ENCODE data around the gene AKAP1. TPM values are rescaled to one million over a fixed set of nuclear protein-coding genes. Genes with fewer than 3 reads are reported as not detected.

Gene AKAP1
- total and polyA plus RNA-seq, 2 of the 8 experiments (the other 6 are each of a cell fraction or from before 2014, with no cell fraction given), result 120 to 156 TPM

DNA sequence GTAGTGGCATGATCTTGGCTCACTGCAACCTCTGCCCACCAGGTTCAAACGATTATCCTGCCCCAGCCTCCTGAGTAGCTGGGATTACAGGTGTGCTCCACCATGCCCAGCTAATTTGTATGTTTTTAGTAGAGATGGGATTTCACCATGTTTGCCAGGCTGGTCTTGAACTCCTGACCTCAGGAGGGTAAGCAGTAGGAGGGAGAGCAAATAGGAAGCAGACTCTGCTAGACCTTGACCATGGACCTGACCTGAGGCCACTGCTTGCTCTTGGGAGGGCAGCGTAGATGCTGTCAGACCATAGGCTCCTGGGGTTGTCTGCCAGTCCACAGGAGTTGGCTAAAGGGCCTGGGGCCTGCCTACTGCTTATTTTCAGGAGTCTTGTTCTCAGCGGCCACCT is 28.6 kb downstream of the AKAP1 start:
- H3K23ac ChIP-seq (ENCODE audit: insufficient read length), result no peak overlapping the region
- no peak overlapping the region for H3K18ac ChIP-seq (ENCODE audit: extremely low read depth, low read length)
- no peak overlapping the region for H3K4me3 ChIP-seq (ENCODE audit: extremely low read depth in 1 of 4, insufficient read depth in 2 of 4, low read depth in 3 of 4, low read length in 4 of 4)
- ChIA-PET POLR2A (ENCODE audit: partially characterized antibody) (interaction anchor here (0.7 to 1.0 kb wide), 2 partner anchors 13 to 16 kb away, joined by 3 to 4 read pairs; no protein-coding TSS in a partner anchor), CTCF (ENCODE audit: partially characterized antibody) (interaction anchor here (0.6 to 4.6 kb wide), 27 partner anchors 8 to 987 kb away, joined by 3 to 30 read pairs (median 4); no protein-coding TSS in a partner anchor)
- H3K9ac ChIP-seq (replicated peaks in 1 of 4; ENCODE audit: extremely low read depth in 1 of 4, low read depth in 3 of 4, low read length in 3 of 4), result no peak overlapping the region
- no peak overlapping the region for H2AK5ac ChIP-seq (ENCODE audit: low read depth, low read length)
- H4K8ac ChIP-seq (ENCODE audit: extremely low read depth, insufficient read depth, low read length), result no peak overlapping the region
- H3K56ac ChIP-seq (replicated peaks; ENCODE audit: insufficient read length, low read depth, low read length), result no peak overlapping the region
- H4K5ac ChIP-seq (ENCODE audit: insufficient read length, low read depth, low read length), result no peak overlapping the region
- no peaks in the 10 kb centered on the region for H3K23me2 ChIP-seq (ENCODE audit: low read depth, low read length)
- FAIRE-seq (no peak), DNase-seq (ENCODE audit: low read depth in 1 of 2, low spot score in 2 of 2) (no peak)
- no peaks in the 10 kb centered on the region for H3K9me3 ChIP-seq (ENCODE audit: insufficient read depth in 2 of 2, low read depth in 1 of 2, low read length in 1 of 2)
- peaks cover 0 to 15% (median 10%) of the 10 kb centered on the region in 4 experiments; a peak in 5 of 7 replicates for H3K4me1 ChIP-seq (replicated peaks in 1 of 4; ENCODE audit: control insufficient read depth in 3 of 4, insufficient read depth in 4 of 4, low read length in 3 of 4)
- WGBS, 2 experiments (ENCODE audit: extremely low coverage in 1 of 2, insufficient coverage in 1 of 2, insufficient read length in 1 of 2, insufficient replicate concordance in 2 of 2, low coverage in 1 of 2, low lambda C conversion rate in 2 of 2, missing lambda C conversion rate in 1 of 2), result 83% methylated on average over 3 of the region's 3 CpGs; no CpG with 5 or more reads in 1 of the 2 experiments
- H3K27ac ChIP-seq (ENCODE audit: low read depth, low read length), result no peak overlapping the region
- peaks cover 34 to 68% (median 46%) of the 10 kb centered on the region in 4 experiments for H3K36me3 ChIP-seq (ENCODE audit: control insufficient read depth in 2 of 4, insufficient read depth in 4 of 4, low read length in 3 of 4)
- H3K4me2 ChIP-seq (ENCODE audit: insufficient read depth in 1 of 2, low read depth in 2 of 2, low read length in 2 of 2), result no peak overlapping the region
- no peak overlapping the region for H2BK12ac ChIP-seq (ENCODE audit: low read depth, low read length)
- peaks cover 3 to 12% of the 10 kb centered on the region in 2 experiments for H4K20me1 ChIP-seq (replicated peaks in 1 of 2; ENCODE audit: control insufficient read depth in 1 of 2, insufficient read depth in 2 of 2, low read length in 2 of 2)
- peak overlapping the region; percentile 66; the same call in 1 of the 2 replicates for H2BK20ac ChIP-seq (ENCODE audit: low read length)
- H2BK15ac ChIP-seq (ENCODE audit: low read length), result no peak overlapping the region
- H3K27me3 ChIP-seq (replicated peaks in 1 of 4; ENCODE audit: control insufficient read depth in 3 of 4, extremely low read depth in 1 of 4, insufficient read depth in 3 of 4, low read length in 3 of 4), result no peaks in the 10 kb centered on the region
- 0 out of 2 replicates have a peak overlapping the region, but pooled peaks have one; percentile 22 for H2BK5ac ChIP-seq (ENCODE audit: low read depth, low read length)
- peaks cover 0 to 19% of the 10 kb centered on the region in 2 experiments; a peak in 2 of 4 replicates for H3K79me2 ChIP-seq (ENCODE audit: control insufficient read depth in 1 of 2, insufficient read depth in 2 of 2, low read length in 2 of 2)
- peaks cover 12% of the 10 kb centered on the region for H3K79me1 ChIP-seq (ENCODE audit: low read depth, low read length)
- no peak overlapping the region for H2BK120ac ChIP-seq (replicated peaks; ENCODE audit: low read depth, low read length)
- no peak overlapping the region for H3K4ac ChIP-seq (replicated peaks; ENCODE audit: insufficient read length, low read depth, low read length)
- H4K91ac ChIP-seq (replicated peaks; ENCODE audit: insufficient read length, low read length), result no peak overlapping the region
- no peak overlapping the region for H2AFZ ChIP-seq (ENCODE audit: low read length)
- H3K14ac ChIP-seq (ENCODE audit: insufficient read length), result no peak overlapping the region
- TF ChIP-seq GTF2F1 (IDR thresholded peaks at IDR 0.05; ENCODE audit: borderline replicate concordance, low read depth, low read length), result no peak
- no peak for TF ChIP-seq POLR2AphosphoS5 (IDR thresholded peaks at IDR 0.05; ENCODE audit: low read depth, low read length)
- no peak for TF ChIP-seq BCL11A (IDR thresholded peaks at IDR 0.05; ENCODE audit: low read depth in 2 of 2, low read length in 2 of 2)
- TF ChIP-seq ASH2L (IDR thresholded peaks at IDR 0.05; ENCODE audit: low read length), result no peak
- no peak for TF ChIP-seq CEBPB (IDR thresholded peaks at IDR 0.05; ENCODE audit: low read depth, low read length)
- no peak for TF ChIP-seq EZH2 (IDR thresholded peaks at IDR 0.05; ENCODE audit: low read depth, low read length, severe bottlenecking)
- TF ChIP-seq EGR1 (IDR thresholded peaks at IDR 0.05; ENCODE audit: borderline replicate concordance, low read depth, low read length), result no peak
- TF ChIP-seq SP2 (IDR thresholded peaks at IDR 0.05; ENCODE audit: low read length), result no peak
- no peak for TF ChIP-seq EP300 (IDR thresholded peaks at IDR 0.05; ENCODE audit: borderline replicate concordance in 1 of 2, low read depth in 2 of 2, low read length in 2 of 2)
- TF ChIP-seq SP1 (IDR thresholded peaks at IDR 0.05; ENCODE audit: low read depth, low read length), result no peak
- TF ChIP-seq BACH1 (IDR thresholded peaks at IDR 0.05; ENCODE audit: low read length), result no peak
- TF ChIP-seq, protein P1, sequence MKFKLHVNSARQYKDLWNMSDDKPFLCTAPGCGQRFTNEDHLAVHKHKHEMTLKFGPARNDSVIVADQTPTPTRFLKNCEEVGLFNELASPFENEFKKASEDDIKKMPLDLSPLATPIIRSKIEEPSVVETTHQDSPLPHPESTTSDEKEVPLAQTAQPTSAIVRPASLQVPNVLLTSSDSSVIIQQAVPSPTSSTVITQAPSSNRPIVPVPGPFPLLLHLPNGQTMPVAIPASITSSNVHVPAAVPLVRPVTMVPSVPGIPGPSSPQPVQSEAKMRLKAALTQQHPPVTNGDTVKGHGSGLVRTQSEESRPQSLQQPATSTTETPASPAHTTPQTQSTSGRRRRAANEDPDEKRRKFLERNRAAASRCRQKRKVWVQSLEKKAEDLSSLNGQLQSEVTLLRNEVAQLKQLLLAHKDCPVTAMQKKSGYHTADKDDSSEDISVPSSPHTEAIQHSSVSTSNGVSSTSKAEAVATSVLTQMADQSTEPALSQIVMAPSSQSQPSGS (IDR thresholded peaks at IDR 0.05; ENCODE audit: low read length), result no peak
- no peak for TF ChIP-seq TBP (IDR thresholded peaks at IDR 0.05; ENCODE audit: low read depth, low read length)

Measured in H1 (cell line).